Endothelial cell of umbilical vein (primary cell): Measurements from ENCODE around the gene NPFFR1. TPM values are rescaled to one million over a fixed set of nuclear protein-coding genes. Genes with fewer than 3 reads are reported as not detected.
A peak's percentile ranks its signal among the peaks of the same experiment; 100 is the strongest.

ENCODE experiments used
- BruUV-seq: library from RNA; stranded (reverse); fragments of 400-500 nt; replicated peaks from 2 replicates; lab custom pipeline; 2021; lab: Mats Ljungman, UMichigan
- CTCF ChIA-PET: fragments of 300-600, 350-600 bp; sonication (Branson Sonifier 250); formaldehyde crosslinking; loops from one replicate; lab custom pipeline; 2021; ENCODE audit warnings: antibody characterized with exemption, inconsistent platforms; lab: Charles Lee
- POLR2A ChIA-PET: fragments of 300-600, 350-600 bp; sonication (Branson Sonifier 250); formaldehyde crosslinking; loops from one replicate; lab custom pipeline; 2021; ENCODE audit warnings: antibody characterized with exemption, inconsistent platforms; lab: Charles Lee
- DNase-seq: peaks from one replicate; pipeline ENCODE4 v3.0.0-alpha.2; 2011; ENCODE audit warnings: low read depth, low spot score
- FAIRE-seq: peaks from 2 replicates; lab custom pipeline; 2011; peaks lifted over from hg19 to GRCh38; lab: Jason Lieb, UNC
- H2AFZ ChIP-seq: 2 replicates; pipeline ENCODE4 v1.6.0; 2012; ENCODE audit warnings: low read depth, low read length, control low read depth, inconsistent platforms
- H3K27ac ChIP-seq: 2 replicates; pipeline ENCODE4 v1.5.1; 2011; ENCODE audit warnings: low read depth, mild to moderate bottlenecking, control low read depth, low read length, moderate library complexity; ENCODE audit not compliant: insufficient read depth
- H3K27me3 ChIP-seq, 2 experiments: 2 replicates each; pipeline versions ENCODE4 v1.6.0 to v1.6.1; 2011; ENCODE audit warnings: low read length in 2 of 2, mixed read lengths in 1 of 2; ENCODE audit not compliant: control insufficient read depth in 2 of 2, insufficient read depth in 2 of 2
- H3K36me3 ChIP-seq, 2 experiments: 2 replicates in 1 of 2; 3 replicates in 1 of 2; pipeline ENCODE4 v1.5.1; 2011; ENCODE audit warnings: low read length in 2 of 2, mild to moderate bottlenecking in 1 of 2, moderate library complexity in 1 of 2; ENCODE audit not compliant: control insufficient read depth in 2 of 2, insufficient read depth in 2 of 2; ENCODE audit errors: extremely low read depth in 1 of 2
- H3K4me1 ChIP-seq: 3 replicates; pipeline ENCODE4 v1.5.1; 2011; ENCODE audit warnings: mild to moderate bottlenecking, low read length; ENCODE audit not compliant: control insufficient read depth, insufficient read depth; ENCODE audit errors: extremely low read depth
- H3K4me2 ChIP-seq: 2 replicates; pipeline ENCODE4 v1.6.1; 2011; ENCODE audit warnings: low read length, control low read depth, mixed read lengths; ENCODE audit not compliant: insufficient read depth
- H3K4me3 ChIP-seq, 3 experiments: fragments of 200-600 bp in 1 of 3; sonication (generic), shearing (Covaris generic) in 1 of 3; replicated peaks in 1 of 3; 2 replicates each; pipeline ENCODE4 v1.5.1; 2011 to 2016; ENCODE audit warnings: control low read depth in 3 of 3, low read length in 3 of 3, mild to moderate bottlenecking in 2 of 3, inconsistent platforms in 1 of 3, low read depth in 1 of 3, moderate library complexity in 1 of 3; ENCODE audit not compliant: insufficient read depth in 1 of 3
- H3K79me2 ChIP-seq: 2 replicates; pipeline ENCODE4 v1.6.0; 2012; ENCODE audit warnings: low read length, inconsistent platforms; ENCODE audit not compliant: control insufficient read depth, insufficient read depth
- H3K9ac ChIP-seq: replicated peaks from 2 replicates; pipeline ENCODE3; 2011; ENCODE audit warnings: low read length, control low read depth; ENCODE audit not compliant: insufficient read depth; ENCODE audit errors: extremely low read depth
- H3K9me1 ChIP-seq: replicated peaks from 3 replicates; pipeline ENCODE4 v1.6.0; 2011; ENCODE audit warnings: mild to moderate bottlenecking, low read length; ENCODE audit not compliant: control insufficient read depth, insufficient read depth; ENCODE audit errors: extremely low read depth
- H3K9me3 ChIP-seq: replicated peaks from 2 replicates; pipeline ENCODE4 v1.5.1; 2012; ENCODE audit warnings: low read length, inconsistent platforms; ENCODE audit not compliant: control insufficient read depth, insufficient read depth
- H4K20me1 ChIP-seq: replicated peaks from 2 replicates; pipeline ENCODE3; 2011; ENCODE audit warnings: mild to moderate bottlenecking, low read length; ENCODE audit not compliant: control insufficient read depth, insufficient read depth; ENCODE audit errors: extremely low read depth
- CTCF ChIP-seq, 2 donors: IDR thresholded peaks; 1 replicate in 1 of 2; 2 replicates in 1 of 2; pipeline ENCODE4 v1.5.1; 2011; ENCODE audit warnings: low read length in 2 of 2, mild to moderate bottlenecking in 2 of 2, moderate library complexity in 2 of 2, control low read depth in 1 of 2, inconsistent platforms in 1 of 2, low read depth in 1 of 2; ENCODE audit not compliant: insufficient read depth in 1 of 2; ENCODE audit errors: extremely low read depth in 1 of 2
- EZH2 ChIP-seq: IDR thresholded peaks from 2 replicates; pipeline ENCODE4 v1.6.1; 2012; ENCODE audit warnings: borderline replicate concordance, low read depth, mild to moderate bottlenecking, moderate library complexity, low read length, inconsistent platforms; ENCODE audit not compliant: severe bottlenecking
- FOS ChIP-seq: IDR thresholded peaks from 2 replicates; pipeline ENCODE4 v1.6.1; 2011; ENCODE audit warnings: mild to moderate bottlenecking, low read length, moderate library complexity, borderline replicate concordance; ENCODE audit not compliant: insufficient read depth
- GATA2 ChIP-seq: IDR thresholded peaks from 2 replicates; pipeline ENCODE4 v1.7.0; 2011; ENCODE audit warnings: low read depth, mild to moderate bottlenecking, moderate library complexity, mixed read lengths, low read length; ENCODE audit not compliant: insufficient read length, insufficient read depth
- JUN ChIP-seq: IDR thresholded peaks from 2 replicates; pipeline ENCODE4 v1.6.1; 2011; ENCODE audit warnings: borderline replicate concordance, low read depth; ENCODE audit not compliant: insufficient read length, insufficient read depth
- MYC ChIP-seq: IDR thresholded peaks from one replicate; pipeline ENCODE4 v1.6.1; 2011; ENCODE audit warnings: mild to moderate bottlenecking, low read depth, low read length
- POLR2A ChIP-seq: IDR thresholded peaks from 2 replicates; pipeline ENCODE4 v1.6.1; 2012; ENCODE audit warnings: low read depth, mild to moderate bottlenecking, control low read depth, low read length
- POLR2AphosphoS5 ChIP-seq: IDR thresholded peaks from 2 replicates; pipeline ENCODE4 v1.6.1; 2012; ENCODE audit warnings: low read depth, mild to moderate bottlenecking, control low read depth, low read length, moderate library complexity; ENCODE audit not compliant: insufficient read depth
- dilution Hi-C: fragments of 300-500 bp; cut with MboI; formaldehyde crosslinking; loops from one replicate; pipeline ENCODE4 v1.15.0; 2019; ENCODE audit warnings: low sequenced_read_pairs; ENCODE audit not compliant: extremely low pct_ligation_motif_present
- intact Hi-C: fragments of 100-400 bp; cut with micrococcal nuclease; formaldehyde crosslinking; loops from one replicate; pipeline ENCODE4 v1.10.0; 2022
- polyA plus RNA-seq, 4 experiments: library from polyadenylated mRNA; depleted of rRNA in 3 of 4; stranded (reverse) in 3 of 4; unstranded in 1 of 4; fragments of >200 nt; gene quantifications; 2 replicates each; pipeline versions ENCODE4 v1.2.1 to v1.2.3, GENCODE V29; 2011 to 2012; ENCODE audit warnings: missing spikeins in 1 of 4
- total RNA-seq: library from RNA; stranded (reverse); gene quantifications from 2 replicates; pipeline ENCODE4 v1.2.3, GENCODE V29; 2021
- TF ChIP-seq, protein P1 (sequence below): IDR thresholded peaks from 2 replicates; pipeline ENCODE4 v1.6.1; 2011; ENCODE audit not compliant: insufficient read depth, insufficient read length

The NPFFR1 gene
- total and polyA plus RNA-seq, 2 donors (not counting 3 experiments of a cell fraction or from before 2014, with no cell fraction given): not detected

DNA sequence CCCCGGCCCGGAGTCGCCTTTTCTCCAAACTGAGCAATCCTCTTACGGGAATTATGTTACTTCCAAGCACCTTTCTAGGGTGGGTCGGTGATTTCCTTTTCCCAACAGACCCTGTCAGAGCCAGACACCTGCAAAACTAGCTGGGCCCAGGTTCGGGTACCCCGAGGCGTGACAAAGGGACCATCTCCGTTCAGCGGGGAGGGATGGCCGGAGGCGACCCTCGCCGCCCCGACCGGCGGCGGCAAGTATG lies 51.0 kb downstream of the NPFFR1 start:
- Histone ChIP-seq H3K79me2 (peaks cover 43% of the 10 kb centered on the region), H2AFZ (peak overlapping the region; percentile 93), H3K4me1 (peaks cover 11% of the 10 kb centered on the region), H3K27ac (peak overlapping the region; percentile 58), H3K27me3 (no peaks in the 10 kb centered on the region), H3K9ac (peak overlapping the region; percentile 80), H3K36me3 (peaks cover 0 to 5% of the 10 kb centered on the region in 2 experiments), H3K9me1 (no peaks in the 10 kb centered on the region), H3K4me2 (peak overlapping the region; percentile 82), H3K4me3 (peak overlapping the region; percentile 72 to 91 (median 80)), H3K9me3 (no peaks in the 10 kb centered on the region), H4K20me1 (no peaks in the 10 kb centered on the region)
- TSS peak; percentile 89 for BruUV-seq
- ChIA-PET POLR2A (interaction anchor here (0.6 to 1.5 kb wide), 3 partner anchors 11 to 132 kb away, joined by 3 to 6 read pairs (median 3); partner anchors contain the start of gene SAR1A), CTCF (interaction anchor here (0.9 to 4.5 kb wide), 14 partner anchors 9 to 171 kb away, joined by 3 to 50 read pairs (median 5); partner anchors contain the start of genes EIF4EBP2 and TYSND1)
- no peak for TF ChIP-seq MYC
- TF ChIP-seq CTCF (IDR thresholded peaks at IDR 0.05; ENCODE audit: extremely low read depth in 1 of 2, insufficient read depth in 1 of 2, low read depth in 1 of 2, low read length in 2 of 2): no peak
- TF ChIP-seq, protein P1, sequence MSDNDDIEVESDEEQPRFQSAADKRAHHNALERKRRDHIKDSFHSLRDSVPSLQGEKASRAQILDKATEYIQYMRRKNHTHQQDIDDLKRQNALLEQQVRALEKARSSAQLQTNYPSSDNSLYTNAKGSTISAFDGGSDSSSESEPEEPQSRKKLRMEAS: no peak
- no peak for TF ChIP-seq POLR2A
- no peak for TF ChIP-seq FOS
- TF ChIP-seq EZH2: no peak
- no peak for TF ChIP-seq JUN
- TF ChIP-seq POLR2AphosphoS5: no peak
- TF ChIP-seq GATA2: no peak
- dilution Hi-C loops: no loop called here
- intact Hi-C loops: loop anchor here (1.0 to 5.0 kb wide), 5 partner anchors 62 to 150 kb away; partner anchors contain the start of genes LRRC20, SAR1A and TYSND1
- DNase-seq (no peak), FAIRE-seq (no peak)
